Astrocyte (in vitro differentiated cells and primary cell): ENCODE data around the gene RPS6KA1.

Experiments used
- EZH2 ChIP-seq: IDR thresholded peaks from 2 replicates; pipeline ENCODE4 v1.6.1; 2012; ENCODE audit warnings: mild to moderate bottlenecking, low read length, inconsistent platforms; ENCODE audit not compliant: insufficient read depth
- TF ChIP-seq, protein P1 (sequence below): IDR thresholded peaks from 2 replicates; pipeline ENCODE4 v1.5.1; 2011; ENCODE audit warnings: low read depth, mild to moderate bottlenecking, inconsistent platforms, low read length, moderate library complexity; ENCODE audit not compliant: insufficient read depth

DNA sequence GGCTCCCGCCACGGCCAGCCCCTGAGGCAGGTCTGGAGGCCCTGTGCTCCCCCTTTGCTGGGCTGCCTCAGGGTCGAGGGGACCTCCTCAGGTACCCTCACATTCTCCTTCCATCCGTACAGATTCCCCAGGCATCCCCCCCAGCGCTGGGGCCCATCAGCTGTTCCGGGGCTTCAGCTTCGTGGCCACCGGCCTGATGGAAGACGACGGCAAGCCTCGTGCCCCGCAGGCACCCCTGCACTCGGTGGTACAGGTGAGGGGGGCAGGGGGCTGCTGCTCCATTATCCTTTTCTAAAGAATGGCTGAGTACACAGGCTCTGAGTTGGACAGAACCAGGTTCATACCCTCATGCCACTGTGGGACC, 29.1 kb downstream of the RPS6KA1 start:
- TF ChIP-seq, protein P1, sequence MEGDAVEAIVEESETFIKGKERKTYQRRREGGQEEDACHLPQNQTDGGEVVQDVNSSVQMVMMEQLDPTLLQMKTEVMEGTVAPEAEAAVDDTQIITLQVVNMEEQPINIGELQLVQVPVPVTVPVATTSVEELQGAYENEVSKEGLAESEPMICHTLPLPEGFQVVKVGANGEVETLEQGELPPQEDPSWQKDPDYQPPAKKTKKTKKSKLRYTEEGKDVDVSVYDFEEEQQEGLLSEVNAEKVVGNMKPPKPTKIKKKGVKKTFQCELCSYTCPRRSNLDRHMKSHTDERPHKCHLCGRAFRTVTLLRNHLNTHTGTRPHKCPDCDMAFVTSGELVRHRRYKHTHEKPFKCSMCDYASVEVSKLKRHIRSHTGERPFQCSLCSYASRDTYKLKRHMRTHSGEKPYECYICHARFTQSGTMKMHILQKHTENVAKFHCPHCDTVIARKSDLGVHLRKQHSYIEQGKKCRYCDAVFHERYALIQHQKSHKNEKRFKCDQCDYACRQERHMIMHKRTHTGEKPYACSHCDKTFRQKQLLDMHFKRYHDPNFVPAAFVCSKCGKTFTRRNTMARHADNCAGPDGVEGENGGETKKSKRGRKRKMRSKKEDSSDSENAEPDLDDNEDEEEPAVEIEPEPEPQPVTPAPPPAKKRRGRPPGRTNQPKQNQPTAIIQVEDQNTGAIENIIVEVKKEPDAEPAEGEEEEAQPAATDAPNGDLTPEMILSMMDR: no peak
- no peak for TF ChIP-seq EZH2
